GM19328 (cell line): ENCODE measurements around the gene ZBED1.
"Not testable (repeated sequence)": the region's sequence is repeated elsewhere in the genome, so short reads cannot be mapped to it uniquely, and the experiment has no call there.

Source experiments
- ATAC-seq: cut with Tn5 transposase; IDR thresholded peaks from one replicate; pipeline ENCODE4 v1.9.1; 2021; ENCODE audit warnings: mild to moderate bottlenecking, moderate library complexity; ENCODE audit not compliant: unreplicated experiment

ZBED1 gene

GRCh38 chrX:2500803-2501558 is at the start of gene ZBED1, which contains the start of gene DHRSX:
Gene ZBED1 (minus strand): TSS chrX:2500976. CDS start chrX:2490719, 10,257 bp downstream.
Gene DHRSX (minus strand): TSS chrX:2500976. CDS start chrX:2500925, 51 bp downstream.
- peak; percentile 61 for ATAC-seq

DNA sequence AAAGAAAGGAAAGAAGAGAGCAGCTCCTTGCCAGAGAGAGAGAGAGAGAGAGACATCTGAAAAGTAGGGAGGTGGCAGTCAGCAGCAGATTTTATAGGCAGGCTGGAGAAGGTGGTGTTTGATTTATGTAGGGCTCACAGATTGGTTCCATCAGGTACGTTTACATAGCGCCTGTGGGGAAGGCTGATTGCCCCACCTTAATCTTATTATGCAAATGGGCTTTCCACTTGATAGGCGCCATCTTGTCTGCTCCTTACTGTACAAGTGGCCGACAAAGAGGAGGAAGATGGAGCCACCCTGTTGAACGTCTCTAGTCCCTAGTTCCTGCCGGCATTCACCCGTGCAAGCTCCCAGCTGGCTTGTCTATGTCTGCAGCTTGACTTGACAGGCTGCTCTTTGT is 49.1 kb upstream of the ZBED1 start:
- ATAC-seq: no peak

- ATAC-seq: no peak
Measured at GRCh38 chrX:2548711-2549423, 48.1 kb upstream of the ZBED1 start.

GRCh38 chrX:2547736-2548135 is 47.0 kb upstream of the ZBED1 start:
- no peak for ATAC-seq

GRCh38 chrX:2546496-2546895 is 45.7 kb upstream of the ZBED1 start:
- ATAC-seq: no peak

- no peak for ATAC-seq
Measured at GRCh38 chrX:2545144-2545543, 44.4 kb upstream of the ZBED1 start.

DNA sequence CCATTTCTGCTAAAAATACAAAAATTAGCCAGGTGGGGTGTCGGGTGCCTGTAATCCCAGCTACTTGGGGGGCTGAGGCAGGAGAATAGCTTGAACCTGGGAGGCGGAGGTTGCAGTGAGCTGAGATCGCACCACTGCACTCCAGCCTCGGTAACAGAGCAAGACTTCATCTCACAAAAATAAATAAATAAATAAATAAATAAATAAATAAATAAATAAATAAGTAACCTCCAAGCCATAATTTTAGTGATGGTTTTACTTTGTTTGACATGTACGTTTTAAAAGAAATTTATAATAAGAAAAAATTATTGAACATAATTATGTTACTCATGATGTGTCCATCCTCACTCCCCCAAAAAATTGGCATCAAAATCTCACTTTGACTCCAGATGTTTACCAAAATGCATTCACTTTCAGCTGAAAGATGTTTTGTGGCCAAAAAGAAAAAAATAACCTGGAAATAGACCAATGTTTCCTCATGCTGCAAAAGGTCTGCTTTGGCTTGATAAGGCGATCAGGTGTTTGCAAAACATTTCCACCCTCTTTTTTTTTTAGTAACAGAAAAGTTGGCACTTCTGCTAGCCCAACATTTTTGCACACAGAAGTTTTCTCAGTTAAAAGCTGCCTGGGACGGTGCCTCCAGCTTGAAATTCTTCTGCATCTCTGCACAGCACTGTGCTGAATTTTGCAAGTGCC is 42.2 kb upstream of the ZBED1 start:
- no peak for ATAC-seq

GRCh38 chrX:2541603-2542002 is 40.8 kb upstream of the ZBED1 start:
- ATAC-seq: no peak

DNA sequence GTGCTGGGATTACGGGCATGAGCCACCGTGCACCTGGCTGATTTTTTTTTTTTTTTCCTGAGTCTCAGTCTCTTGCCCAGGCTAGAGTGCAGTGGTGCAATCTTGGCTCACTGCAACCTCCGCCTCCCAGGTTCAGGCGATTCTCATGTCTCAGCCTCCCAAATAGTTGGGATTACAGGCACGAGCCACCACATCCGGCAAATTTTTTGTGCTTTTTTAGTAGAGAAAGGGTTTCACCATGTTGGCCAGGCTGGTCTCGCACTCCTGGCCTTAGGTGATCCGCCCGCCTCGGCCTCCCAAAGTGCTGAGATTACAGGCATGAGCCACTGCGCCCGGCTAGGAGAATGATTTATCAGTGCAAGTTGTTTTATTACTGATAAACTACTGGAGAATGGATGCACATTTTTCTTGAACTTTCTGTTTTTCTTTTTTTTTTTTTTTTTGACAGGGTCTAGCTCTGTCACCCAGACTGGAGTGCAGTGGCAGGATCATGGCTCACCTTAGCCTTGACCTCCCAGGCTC is 39.7 kb upstream of the ZBED1 start:
- no peak for ATAC-seq

GRCh38 chrX:2539586-2539985 is 38.8 kb upstream of the ZBED1 start:
- ATAC-seq: no peak

- no peak for ATAC-seq
Measured at GRCh38 chrX:2538031-2538757, 37.4 kb upstream of the ZBED1 start.

- ATAC-seq: no peak
Measured at GRCh38 chrX:2536974-2537373, 36.2 kb upstream of the ZBED1 start.

- ATAC-seq: no peak
Measured at GRCh38 chrX:2536141-2536540, 35.4 kb upstream of the ZBED1 start.

- ATAC-seq: not testable (repeated sequence)
Measured at GRCh38 chrX:2534261-2535021, 33.7 kb upstream of the ZBED1 start.

DNA sequence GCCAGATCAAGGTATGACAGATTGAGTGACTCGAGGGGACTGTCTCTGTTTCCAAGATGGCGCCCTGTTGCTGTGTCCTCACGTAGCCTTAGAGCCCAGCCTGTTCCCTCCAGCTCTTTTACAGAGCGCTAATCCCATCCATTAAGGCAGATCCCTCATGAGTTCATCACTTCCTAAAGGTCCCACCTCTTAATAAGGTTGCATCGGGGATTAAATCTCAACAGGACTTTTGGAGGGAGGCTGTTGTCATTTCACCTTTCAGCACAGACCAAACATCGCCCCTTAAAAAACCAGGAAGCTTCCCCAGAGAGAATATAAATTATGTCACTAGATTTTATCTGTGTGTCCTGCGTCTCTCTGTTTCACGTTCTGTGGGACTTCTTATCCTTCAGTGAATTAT is 32.6 kb upstream of the ZBED1 start:
- ATAC-seq: no peak

DNA sequence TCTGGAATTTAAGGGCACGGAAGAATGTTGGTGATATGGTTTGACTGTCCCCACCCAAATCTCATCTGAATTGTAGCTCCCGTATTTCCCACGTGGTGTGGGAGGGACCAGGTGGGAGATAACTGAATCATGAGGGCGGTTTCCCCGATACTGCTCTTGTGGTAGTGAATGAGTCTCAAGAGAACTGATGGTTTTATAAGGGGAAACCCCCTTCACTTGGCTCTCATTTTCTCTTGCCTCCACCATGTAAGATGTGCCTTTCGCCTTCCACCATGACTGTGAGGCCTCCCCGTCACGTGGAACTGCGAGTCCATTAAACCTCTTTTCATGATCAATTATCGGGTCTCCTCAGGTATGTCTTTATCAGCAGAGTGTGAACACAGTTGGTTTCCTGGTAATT is 25.6 kb upstream of the ZBED1 start:
- ATAC-seq: no peak

GRCh38 chrX:2523911-2524310 is 23.1 kb upstream of the ZBED1 start:
- no peak for ATAC-seq

DNA sequence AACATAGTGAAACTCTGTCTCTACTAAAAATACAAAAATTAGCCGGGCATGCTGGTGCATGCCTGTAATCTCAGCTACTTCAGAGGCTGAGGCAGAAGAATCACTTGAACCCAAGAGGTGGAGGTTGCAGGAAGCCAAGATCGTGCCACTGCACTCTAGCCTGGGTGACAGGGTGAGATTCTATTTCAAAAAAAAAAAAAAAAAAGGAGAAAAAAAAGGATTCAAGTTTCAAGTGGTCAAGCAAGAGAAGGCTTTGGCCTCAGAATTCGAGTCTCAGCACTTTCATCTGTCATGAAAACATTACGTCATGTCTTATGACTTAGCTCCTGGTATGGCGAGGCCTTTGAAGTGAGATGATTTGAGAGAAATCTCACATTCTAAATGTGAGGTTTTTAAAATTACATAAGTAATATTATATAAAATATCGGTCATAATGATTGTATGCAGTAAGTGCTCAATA is 21.2 kb upstream of the ZBED1 start:
- ATAC-seq: peak; percentile 21

- ATAC-seq: peak; percentile 72
Measured at GRCh38 chrX:2521092-2521926, 20.5 kb upstream of the ZBED1 start.
